ENCODE results near the gene AUP1.

DNA sequence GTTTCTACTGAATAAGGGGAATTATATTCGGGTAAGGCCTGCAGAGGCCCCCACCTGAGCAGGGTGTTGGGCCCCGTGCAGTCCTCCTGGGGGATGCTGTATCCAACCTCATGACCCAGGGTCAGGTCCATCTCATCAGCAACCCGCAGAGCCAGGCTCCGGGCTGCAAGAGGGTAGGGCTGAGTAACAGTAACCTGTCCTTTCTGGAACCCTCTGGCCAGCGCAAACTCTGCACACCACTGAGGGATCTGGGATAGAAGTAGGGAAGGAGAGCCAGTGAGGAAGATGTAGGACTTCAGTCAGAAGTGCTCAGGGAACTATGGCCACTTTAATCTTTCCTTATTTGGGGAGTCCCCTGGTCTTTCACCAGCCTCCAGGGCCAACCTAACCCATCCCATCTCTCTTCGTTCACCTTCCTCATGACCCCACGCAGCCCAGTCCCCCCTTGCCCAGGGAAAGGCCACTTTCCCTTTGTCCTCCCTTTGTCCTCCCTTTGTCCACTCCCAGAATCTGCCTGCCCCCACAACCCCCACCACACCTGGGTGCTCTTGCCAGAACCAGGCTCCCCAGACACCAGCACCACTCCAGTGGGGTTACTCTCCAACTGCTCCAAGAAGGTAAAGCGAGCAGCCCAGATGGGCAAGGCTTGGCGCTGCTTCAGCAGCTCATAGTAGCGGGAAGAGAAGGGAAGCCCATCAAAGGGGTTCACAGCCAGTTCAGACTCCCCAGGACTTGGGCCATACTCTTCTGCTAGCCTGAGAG is 4.4 kb downstream of the AUP1 start:
- TF ChIP-seq, protein P1, sequence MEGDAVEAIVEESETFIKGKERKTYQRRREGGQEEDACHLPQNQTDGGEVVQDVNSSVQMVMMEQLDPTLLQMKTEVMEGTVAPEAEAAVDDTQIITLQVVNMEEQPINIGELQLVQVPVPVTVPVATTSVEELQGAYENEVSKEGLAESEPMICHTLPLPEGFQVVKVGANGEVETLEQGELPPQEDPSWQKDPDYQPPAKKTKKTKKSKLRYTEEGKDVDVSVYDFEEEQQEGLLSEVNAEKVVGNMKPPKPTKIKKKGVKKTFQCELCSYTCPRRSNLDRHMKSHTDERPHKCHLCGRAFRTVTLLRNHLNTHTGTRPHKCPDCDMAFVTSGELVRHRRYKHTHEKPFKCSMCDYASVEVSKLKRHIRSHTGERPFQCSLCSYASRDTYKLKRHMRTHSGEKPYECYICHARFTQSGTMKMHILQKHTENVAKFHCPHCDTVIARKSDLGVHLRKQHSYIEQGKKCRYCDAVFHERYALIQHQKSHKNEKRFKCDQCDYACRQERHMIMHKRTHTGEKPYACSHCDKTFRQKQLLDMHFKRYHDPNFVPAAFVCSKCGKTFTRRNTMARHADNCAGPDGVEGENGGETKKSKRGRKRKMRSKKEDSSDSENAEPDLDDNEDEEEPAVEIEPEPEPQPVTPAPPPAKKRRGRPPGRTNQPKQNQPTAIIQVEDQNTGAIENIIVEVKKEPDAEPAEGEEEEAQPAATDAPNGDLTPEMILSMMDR (IDR thresholded peaks at IDR 0.05) = no peak
- TF ChIP-seq POLR2A (IDR thresholded peaks at IDR 0.05) = no peak

Data from esophagus squamous epithelium (tissue), 4 donors.